Measurements from ENCODE around the gene PTGR2.
"Not testable (repeated sequence)": the region's sequence is repeated elsewhere in the genome, so short reads cannot be mapped to it uniquely, and the experiment has no call there.

PTGR2 gene

GRCh38 chr14:73833034-73833433 is 18.6 kb upstream of the PTGR2 start:
- Histone ChIP-seq H3K36me3 (ENCODE audit: insufficient read depth, low read length) (no peaks in the 10 kb centered on the region), H3K27me3 (ENCODE audit: insufficient read depth, low read length) (no peaks in the 10 kb centered on the region), H3K4me3 (ENCODE audit: low read depth, low read length) (no peak overlapping the region), H3K4me1 (ENCODE audit: control insufficient read depth, insufficient read depth, low read length, unreplicated experiment) (peaks cover 29% of the 10 kb centered on the region), H3K79me2 (ENCODE audit: control insufficient read depth, insufficient read depth, low read length, unreplicated experiment) (no peaks in the 10 kb centered on the region), H2AFZ (ENCODE audit: low read length, unreplicated experiment) (peak overlapping the region; percentile 77), H3K27ac (ENCODE audit: low read depth, low read length) (peak overlapping the region; percentile 40)

GRCh38 chr14:73833530-73834260 is 17.9 kb upstream of the PTGR2 start:
- peaks cover 29% of the 10 kb centered on the region for H3K4me1 ChIP-seq (ENCODE audit: control insufficient read depth, insufficient read depth, low read length, unreplicated experiment)

GRCh38 chr14:73834261-73834625 is 17.4 kb upstream of the PTGR2 start:
- H3K27ac ChIP-seq (ENCODE audit: low read depth, low read length) = no peak overlapping the region
- no peaks in the 10 kb centered on the region for H3K36me3 ChIP-seq (ENCODE audit: insufficient read depth, low read length)
- H3K4me1 ChIP-seq (ENCODE audit: control insufficient read depth, insufficient read depth, low read length, unreplicated experiment) = peaks cover 26% of the 10 kb centered on the region
- no peak overlapping the region for H2AFZ ChIP-seq (ENCODE audit: low read length, unreplicated experiment)
- H3K79me2 ChIP-seq (ENCODE audit: control insufficient read depth, insufficient read depth, low read length, unreplicated experiment) = no peaks in the 10 kb centered on the region
- no peaks in the 10 kb centered on the region for H3K27me3 ChIP-seq (ENCODE audit: insufficient read depth, low read length)
- no peak overlapping the region for H3K4me3 ChIP-seq (ENCODE audit: low read depth, low read length)

More at GRCh38 chr14:73833530-73834260, 17.9 kb upstream of the PTGR2 start:
- H3K27me3 ChIP-seq (ENCODE audit: insufficient read depth, low read length) = no peaks in the 10 kb centered on the region
- no peaks in the 10 kb centered on the region for H3K36me3 ChIP-seq (ENCODE audit: insufficient read depth, low read length)
- no peak overlapping the region for H3K4me3 ChIP-seq (ENCODE audit: low read depth, low read length)
- H3K27ac ChIP-seq (ENCODE audit: low read depth, low read length) = peak overlapping the region; percentile 40
- peak overlapping the region; percentile 77 for H2AFZ ChIP-seq (ENCODE audit: low read length, unreplicated experiment)
- no peaks in the 10 kb centered on the region for H3K79me2 ChIP-seq (ENCODE audit: control insufficient read depth, insufficient read depth, low read length, unreplicated experiment)

GRCh38 chr14:73838293-73839034 is 13.2 kb upstream of the PTGR2 start:
- H3K4me1 ChIP-seq (ENCODE audit: control insufficient read depth, insufficient read depth, low read length, unreplicated experiment); H3K4me3 ChIP-seq (ENCODE audit: low read depth, low read length); H3K27me3 ChIP-seq (ENCODE audit: insufficient read depth, low read length); H3K79me2 ChIP-seq (ENCODE audit: control insufficient read depth, insufficient read depth, low read length, unreplicated experiment); H3K27ac ChIP-seq (ENCODE audit: low read depth, low read length); H2AFZ ChIP-seq (ENCODE audit: low read length, unreplicated experiment); H3K36me3 ChIP-seq (ENCODE audit: insufficient read depth, low read length): not testable (repeated sequence)

- Histone ChIP-seq H3K36me3 (ENCODE audit: insufficient read depth, low read length) (no peaks in the 10 kb centered on the region), H2AFZ (ENCODE audit: low read length, unreplicated experiment) (no peak overlapping the region), H3K27ac (ENCODE audit: low read depth, low read length) (no peak overlapping the region), H3K4me3 (ENCODE audit: low read depth, low read length) (no peak overlapping the region), H3K79me2 (ENCODE audit: control insufficient read depth, insufficient read depth, low read length, unreplicated experiment) (no peaks in the 10 kb centered on the region), H3K27me3 (ENCODE audit: insufficient read depth, low read length) (no peaks in the 10 kb centered on the region), H3K4me1 (ENCODE audit: control insufficient read depth, insufficient read depth, low read length, unreplicated experiment) (no peaks in the 10 kb centered on the region)
Observed at GRCh38 chr14:73842201-73842600, 9.4 kb upstream of the PTGR2 start.

- Histone ChIP-seq H3K36me3 (ENCODE audit: insufficient read depth, low read length) (no peaks in the 10 kb centered on the region), H2AFZ (ENCODE audit: low read length, unreplicated experiment) (no peak overlapping the region), H3K4me1 (ENCODE audit: control insufficient read depth, insufficient read depth, low read length, unreplicated experiment) (no peaks in the 10 kb centered on the region), H3K79me2 (ENCODE audit: control insufficient read depth, insufficient read depth, low read length, unreplicated experiment) (no peaks in the 10 kb centered on the region), H3K4me3 (ENCODE audit: low read depth, low read length) (no peak overlapping the region), H3K27ac (ENCODE audit: low read depth, low read length) (no peak overlapping the region), H3K27me3 (ENCODE audit: insufficient read depth, low read length) (no peaks in the 10 kb centered on the region)
Observed at GRCh38 chr14:73842851-73843250, 8.8 kb upstream of the PTGR2 start.

GRCh38 chr14:73843296-73843695 is 8.3 kb upstream of the PTGR2 start:
- Histone ChIP-seq H3K4me1 (ENCODE audit: control insufficient read depth, insufficient read depth, low read length, unreplicated experiment) (no peaks in the 10 kb centered on the region), H3K27me3 (ENCODE audit: insufficient read depth, low read length) (no peaks in the 10 kb centered on the region), H3K79me2 (ENCODE audit: control insufficient read depth, insufficient read depth, low read length, unreplicated experiment) (no peaks in the 10 kb centered on the region), H2AFZ (ENCODE audit: low read length, unreplicated experiment) (no peak overlapping the region), H3K27ac (ENCODE audit: low read depth, low read length) (no peak overlapping the region), H3K4me3 (ENCODE audit: low read depth, low read length) (no peak overlapping the region), H3K36me3 (ENCODE audit: insufficient read depth, low read length) (no peaks in the 10 kb centered on the region)

GRCh38 chr14:73846947-73847346 is 4.7 kb upstream of the PTGR2 start:
- no peaks in the 10 kb centered on the region for H3K36me3 ChIP-seq (ENCODE audit: insufficient read depth, low read length)
- H3K27me3 ChIP-seq (ENCODE audit: insufficient read depth, low read length) = no peaks in the 10 kb centered on the region
- H3K4me3 ChIP-seq (ENCODE audit: low read depth, low read length) = no peak overlapping the region
- H3K79me2 ChIP-seq (ENCODE audit: control insufficient read depth, insufficient read depth, low read length, unreplicated experiment) = no peaks in the 10 kb centered on the region
- peaks cover 7% of the 10 kb centered on the region for H3K4me1 ChIP-seq (ENCODE audit: control insufficient read depth, insufficient read depth, low read length, unreplicated experiment)
- H2AFZ ChIP-seq (ENCODE audit: low read length, unreplicated experiment) = no peak overlapping the region
- H3K27ac ChIP-seq (ENCODE audit: low read depth, low read length) = no peak overlapping the region

GRCh38 chr14:73851000-73851399 is 631 bp upstream of the PTGR2 start:
- peak overlapping the region; percentile 79 for H3K4me3 ChIP-seq (ENCODE audit: low read depth, low read length)
- H3K27ac ChIP-seq (ENCODE audit: low read depth, low read length) = peak overlapping the region; percentile 88
- peak overlapping the region; percentile 89 for H2AFZ ChIP-seq (ENCODE audit: low read length, unreplicated experiment)
- H3K27me3 ChIP-seq (ENCODE audit: insufficient read depth, low read length) = no peaks in the 10 kb centered on the region
- H3K4me1 ChIP-seq (ENCODE audit: control insufficient read depth, insufficient read depth, low read length, unreplicated experiment) = peaks cover 12% of the 10 kb centered on the region
- no peaks in the 10 kb centered on the region for H3K36me3 ChIP-seq (ENCODE audit: insufficient read depth, low read length)
- peaks cover 9% of the 10 kb centered on the region for H3K79me2 ChIP-seq (ENCODE audit: control insufficient read depth, insufficient read depth, low read length, unreplicated experiment)

- Histone ChIP-seq H3K79me2 (ENCODE audit: control insufficient read depth, insufficient read depth, low read length, unreplicated experiment) (peaks cover 3% of the 10 kb centered on the region), H3K27ac (ENCODE audit: low read depth, low read length) (no peak overlapping the region), H3K4me3 (ENCODE audit: low read depth, low read length) (no peak overlapping the region), H3K36me3 (ENCODE audit: insufficient read depth, low read length) (peaks cover 8% of the 10 kb centered on the region), H3K27me3 (ENCODE audit: insufficient read depth, low read length) (no peaks in the 10 kb centered on the region), H2AFZ (ENCODE audit: low read length, unreplicated experiment) (no peak overlapping the region), H3K4me1 (ENCODE audit: control insufficient read depth, insufficient read depth, low read length, unreplicated experiment) (no peaks in the 10 kb centered on the region)
Observed at GRCh38 chr14:73859145-73859544, 7.5 kb downstream of the PTGR2 start.

GRCh38 chr14:73861073-73861472 is 9.4 kb downstream of the PTGR2 start:
- Histone ChIP-seq H3K36me3 (ENCODE audit: insufficient read depth, low read length) (peaks cover 8% of the 10 kb centered on the region), H3K27me3 (ENCODE audit: insufficient read depth, low read length) (no peaks in the 10 kb centered on the region), H3K27ac (ENCODE audit: low read depth, low read length) (no peak overlapping the region), H3K79me2 (ENCODE audit: control insufficient read depth, insufficient read depth, low read length, unreplicated experiment) (peaks cover 3% of the 10 kb centered on the region), H3K4me1 (ENCODE audit: control insufficient read depth, insufficient read depth, low read length, unreplicated experiment) (no peaks in the 10 kb centered on the region), H3K4me3 (ENCODE audit: low read depth, low read length) (no peak overlapping the region), H2AFZ (ENCODE audit: low read length, unreplicated experiment) (no peak overlapping the region)
